Retinal pigment epithelial cell (primary cell): ENCODE data around the gene MOXD1.

ENCODE experiments used
- DNase-seq: peaks from one replicate; pipeline ENCODE4 v3.0.0-alpha.2; 2010; ENCODE audit warnings: low read depth
- H3K4me3 ChIP-seq: 2 replicates; pipeline ENCODE4 v1.5.1; 2011; ENCODE audit warnings: mild to moderate bottlenecking, low read length, control low read depth, moderate library complexity
- TF ChIP-seq, protein P1 (sequence below): conservative IDR thresholded peaks from 2 replicates; pipeline ENCODE4 v1.5.1; 2011; ENCODE audit warnings: low read depth, low read length, control low read depth, inconsistent platforms

Gene MOXD1

DNA sequence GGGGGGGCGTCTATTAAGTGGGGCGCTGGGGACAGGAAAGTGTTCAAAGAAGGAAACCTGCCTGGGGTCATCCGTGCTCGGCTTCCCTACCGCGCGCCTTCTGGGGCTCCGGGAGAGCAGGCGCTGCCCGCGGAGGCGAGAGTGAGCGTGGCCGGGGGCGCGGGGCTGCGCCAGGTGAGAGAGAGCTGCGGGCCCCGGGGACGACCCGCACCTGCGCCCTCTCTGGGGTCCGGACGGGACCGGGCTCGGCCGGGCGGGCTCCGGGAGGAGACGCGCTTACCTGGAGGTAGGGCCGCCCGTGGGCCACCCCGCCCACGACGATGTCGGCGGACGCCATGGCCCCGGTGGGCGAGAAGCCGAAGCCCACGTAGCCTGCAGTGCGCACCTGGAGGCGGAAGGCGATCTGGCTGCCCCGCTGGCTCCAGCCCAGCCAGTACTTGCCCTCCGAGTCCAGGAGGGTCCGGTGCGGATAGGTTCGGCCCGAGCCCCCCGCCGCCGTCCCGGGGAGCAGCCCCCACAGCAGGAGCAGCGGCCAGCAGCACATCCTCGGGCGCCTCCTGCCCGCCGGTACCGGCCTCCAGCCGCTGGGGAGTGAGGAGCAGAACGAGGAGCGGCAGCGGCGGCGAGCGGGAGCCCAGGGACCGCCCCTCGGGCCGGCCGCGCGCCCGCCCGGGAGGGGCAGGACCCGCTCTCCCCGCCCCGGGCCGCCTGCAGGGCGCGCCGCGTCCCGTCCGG, at the start of gene MOXD1:
Gene MOXD1 (minus strand): TSS at position 593 of the 735 bp plus-strand sequence. CDS start 49 bp downstream, at position 544.
- H3K4me3 ChIP-seq, result peak within 1 kb of the TSS; percentile 71
- DNase-seq, result no peak
- TF ChIP-seq, protein P1, sequence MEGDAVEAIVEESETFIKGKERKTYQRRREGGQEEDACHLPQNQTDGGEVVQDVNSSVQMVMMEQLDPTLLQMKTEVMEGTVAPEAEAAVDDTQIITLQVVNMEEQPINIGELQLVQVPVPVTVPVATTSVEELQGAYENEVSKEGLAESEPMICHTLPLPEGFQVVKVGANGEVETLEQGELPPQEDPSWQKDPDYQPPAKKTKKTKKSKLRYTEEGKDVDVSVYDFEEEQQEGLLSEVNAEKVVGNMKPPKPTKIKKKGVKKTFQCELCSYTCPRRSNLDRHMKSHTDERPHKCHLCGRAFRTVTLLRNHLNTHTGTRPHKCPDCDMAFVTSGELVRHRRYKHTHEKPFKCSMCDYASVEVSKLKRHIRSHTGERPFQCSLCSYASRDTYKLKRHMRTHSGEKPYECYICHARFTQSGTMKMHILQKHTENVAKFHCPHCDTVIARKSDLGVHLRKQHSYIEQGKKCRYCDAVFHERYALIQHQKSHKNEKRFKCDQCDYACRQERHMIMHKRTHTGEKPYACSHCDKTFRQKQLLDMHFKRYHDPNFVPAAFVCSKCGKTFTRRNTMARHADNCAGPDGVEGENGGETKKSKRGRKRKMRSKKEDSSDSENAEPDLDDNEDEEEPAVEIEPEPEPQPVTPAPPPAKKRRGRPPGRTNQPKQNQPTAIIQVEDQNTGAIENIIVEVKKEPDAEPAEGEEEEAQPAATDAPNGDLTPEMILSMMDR, result no peak

GRCh38 chr6:132446855-132447241, 45.6 kb upstream of the MOXD1 start:
- TF ChIP-seq, protein P1, result no peak
- no peak overlapping the region for H3K4me3 ChIP-seq
- DNase-seq, result no peak

DNA sequence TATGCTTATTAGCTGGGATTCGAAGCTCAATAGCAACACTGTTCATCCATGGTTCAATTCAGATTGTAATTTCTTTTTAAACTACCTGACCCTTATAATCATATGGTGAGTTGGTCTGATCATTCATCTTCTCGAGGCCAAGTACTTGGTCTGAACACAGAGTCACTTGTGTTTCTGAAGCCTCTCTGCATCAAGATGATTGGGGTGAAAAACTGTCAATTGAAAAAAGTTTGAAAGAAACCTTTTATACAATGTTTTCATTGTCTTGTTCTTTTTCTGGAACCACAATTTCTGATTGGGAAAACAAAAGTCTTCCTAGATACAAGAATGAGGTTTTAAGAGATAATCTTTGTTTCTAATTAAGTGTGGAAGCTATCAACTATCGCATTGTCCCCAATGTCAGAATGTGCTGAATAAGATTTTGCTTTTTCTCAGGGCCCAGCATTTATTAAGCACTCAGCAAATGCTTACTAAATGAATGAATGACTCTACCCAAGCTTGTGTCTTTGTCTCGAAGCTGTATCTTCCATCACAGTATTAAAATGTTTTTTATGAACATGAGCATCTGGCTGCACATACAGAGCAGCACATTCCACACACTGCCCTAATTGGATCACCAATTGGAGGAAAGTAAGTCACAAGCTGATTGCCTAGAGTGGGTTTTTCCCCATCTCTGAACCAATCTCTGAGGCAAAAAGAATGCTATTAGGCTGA, 45.0 kb upstream of the MOXD1 start:
- H3K4me3 ChIP-seq, result no peak overlapping the region
- no peak for DNase-seq
- TF ChIP-seq, protein P1, result no peak

- no peak overlapping the region for H3K4me3 ChIP-seq
- DNase-seq, result no peak
- TF ChIP-seq, protein P1, result no peak
Observed at GRCh38 chr6:132445201-132445951, 44.1 kb upstream of the MOXD1 start.

- TF ChIP-seq, protein P1, result no peak
- no peak overlapping the region for H3K4me3 ChIP-seq
- no peak for DNase-seq
Observed at GRCh38 chr6:132443206-132443605, 41.9 kb upstream of the MOXD1 start.

DNA sequence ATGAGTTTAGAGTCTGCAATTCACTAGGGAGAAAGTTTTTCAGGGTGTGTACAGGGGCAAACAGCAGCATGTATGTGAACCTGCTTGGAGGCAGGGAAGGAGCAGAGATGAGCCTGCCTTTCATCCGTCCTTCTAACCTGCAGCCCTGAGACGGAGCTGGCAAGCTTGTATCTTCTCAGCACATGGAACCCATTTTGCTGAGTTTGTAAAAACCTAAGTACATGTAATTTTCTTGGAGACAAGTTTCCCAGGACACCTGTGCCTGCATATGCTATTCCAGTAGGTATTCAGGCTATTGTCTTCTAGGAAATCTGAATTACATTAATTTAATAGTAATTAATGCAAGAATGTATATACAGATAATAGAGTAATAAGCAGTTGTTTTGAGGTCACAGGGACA, 28.8 kb upstream of the MOXD1 start:
- TF ChIP-seq, protein P1, result no peak

More for the DNA sequence above, 28.8 kb upstream of the MOXD1 start:
- no peak overlapping the region for H3K4me3 ChIP-seq
- no peak for DNase-seq
